Transverse colon (tissue), 4 donors: ENCODE data around the gene TRIM65.

Source experiments
- POLR2AphosphoS5 ChIP-seq, 3 donors: sonication (generic); formaldehyde crosslinking; IDR thresholded peaks; one replicate each; pipeline ENCODE4 v1.6.1; 2016; ENCODE audit warnings: antibody characterized with exemption in 3 of 3
- TF ChIP-seq, protein P1 (sequence below), 5 experiments: fragments of 200-600 bp in 3 of 5; fragments of 450-650 bp in 2 of 5; sonication (generic) in 3 of 5; IDR thresholded peaks; 1 replicate in 2 of 5; 2 replicates in 3 of 5; pipeline ENCODE4 v1.5.1; 2016 to 2017; ENCODE audit warnings: antibody characterized with exemption in 5 of 5, inconsistent platforms in 3 of 5, mild to moderate bottlenecking in 2 of 5, moderate library complexity in 1 of 5

DNA sequence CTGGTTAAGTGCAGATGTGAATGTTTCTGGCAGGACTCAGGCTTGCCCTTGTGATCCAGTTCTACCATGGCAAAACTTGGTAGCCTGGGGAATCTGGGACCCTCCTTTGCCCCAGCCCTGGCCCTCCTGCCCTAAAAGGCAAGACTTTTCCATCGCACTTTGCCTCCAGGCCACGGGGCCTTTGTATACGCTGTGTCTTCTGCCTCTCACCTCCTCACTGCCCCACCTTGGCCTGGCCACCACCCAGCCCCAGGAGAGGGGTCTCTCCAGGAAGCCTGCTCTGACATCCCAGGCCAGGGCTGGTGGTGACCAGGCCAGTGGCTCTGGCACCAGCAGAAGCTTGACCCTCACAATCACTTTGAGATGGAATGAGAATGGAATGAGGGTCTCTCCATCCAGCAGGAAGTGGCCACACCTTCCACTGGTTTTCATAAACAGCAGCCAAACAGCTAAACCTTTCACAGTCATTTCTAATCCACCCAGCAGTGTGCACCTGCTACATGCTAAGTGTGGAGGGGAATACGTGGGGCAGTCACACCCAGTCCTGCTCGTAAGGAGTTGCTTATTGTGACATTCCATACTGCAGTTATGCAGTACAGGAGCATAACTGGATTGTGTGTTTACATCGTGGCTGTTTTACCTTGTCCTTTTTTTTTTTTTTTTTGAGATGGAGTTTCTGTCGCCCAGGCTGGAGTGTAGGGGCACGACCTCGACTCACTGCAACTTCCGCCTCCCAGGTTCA is 9.6 kb upstream of the TRIM65 start:
- TF ChIP-seq, protein P1, sequence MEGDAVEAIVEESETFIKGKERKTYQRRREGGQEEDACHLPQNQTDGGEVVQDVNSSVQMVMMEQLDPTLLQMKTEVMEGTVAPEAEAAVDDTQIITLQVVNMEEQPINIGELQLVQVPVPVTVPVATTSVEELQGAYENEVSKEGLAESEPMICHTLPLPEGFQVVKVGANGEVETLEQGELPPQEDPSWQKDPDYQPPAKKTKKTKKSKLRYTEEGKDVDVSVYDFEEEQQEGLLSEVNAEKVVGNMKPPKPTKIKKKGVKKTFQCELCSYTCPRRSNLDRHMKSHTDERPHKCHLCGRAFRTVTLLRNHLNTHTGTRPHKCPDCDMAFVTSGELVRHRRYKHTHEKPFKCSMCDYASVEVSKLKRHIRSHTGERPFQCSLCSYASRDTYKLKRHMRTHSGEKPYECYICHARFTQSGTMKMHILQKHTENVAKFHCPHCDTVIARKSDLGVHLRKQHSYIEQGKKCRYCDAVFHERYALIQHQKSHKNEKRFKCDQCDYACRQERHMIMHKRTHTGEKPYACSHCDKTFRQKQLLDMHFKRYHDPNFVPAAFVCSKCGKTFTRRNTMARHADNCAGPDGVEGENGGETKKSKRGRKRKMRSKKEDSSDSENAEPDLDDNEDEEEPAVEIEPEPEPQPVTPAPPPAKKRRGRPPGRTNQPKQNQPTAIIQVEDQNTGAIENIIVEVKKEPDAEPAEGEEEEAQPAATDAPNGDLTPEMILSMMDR (IDR thresholded peaks at IDR 0.05): no peak
- no peak for TF ChIP-seq POLR2AphosphoS5 (IDR thresholded peaks at IDR 0.05)
